Measurements from ENCODE around the gene FAM200B. TPM values are rescaled to one million over a fixed set of nuclear protein-coding genes. Genes with fewer than 3 reads are reported as not detected.

FAM200B gene
- total RNA-seq (ENCODE audit: low replicate concordance): 58.3 and 63.2 TPM in 2 replicates

DNA sequence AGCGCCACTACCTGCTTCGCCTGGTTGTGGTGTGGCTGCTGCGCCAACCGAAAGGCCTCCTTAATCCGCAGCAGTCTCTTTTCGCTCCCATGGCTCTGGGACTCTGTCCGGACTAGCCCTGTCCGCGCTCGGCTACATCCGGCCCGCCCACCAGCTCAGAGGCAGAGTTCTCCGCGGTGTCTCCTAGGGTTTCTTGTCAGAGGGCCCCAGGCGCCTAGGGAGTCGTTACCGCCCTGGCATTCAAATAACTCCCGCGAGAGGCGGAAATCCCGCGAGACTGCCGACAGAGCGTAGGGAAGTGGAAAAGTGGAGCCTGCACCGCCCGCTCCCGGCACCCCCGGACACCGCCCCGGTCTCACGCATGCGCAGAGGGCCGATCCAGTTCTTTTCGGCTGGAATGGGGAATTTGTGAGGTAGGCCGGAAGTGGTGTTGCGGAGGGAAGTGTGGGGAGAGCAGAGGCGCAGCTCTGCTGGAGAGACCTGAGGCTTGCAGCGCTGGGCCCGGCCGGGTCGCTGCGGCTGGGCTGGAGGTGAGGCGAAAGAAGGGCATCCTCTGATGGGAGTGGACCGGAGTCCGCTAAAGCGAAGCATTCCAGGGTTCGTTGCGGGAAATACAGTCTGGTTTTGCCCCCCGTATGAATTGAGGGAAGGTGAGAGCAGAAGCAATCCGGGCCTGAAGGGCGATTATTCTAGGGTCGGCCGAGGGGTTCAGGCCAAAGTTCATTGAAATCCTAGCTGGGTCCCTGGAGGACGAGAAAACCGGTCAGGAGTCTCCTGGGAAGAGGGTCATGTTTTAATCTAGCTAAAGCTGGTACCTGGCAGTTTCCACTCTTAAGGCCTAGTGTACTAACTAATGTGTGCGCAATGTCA, at the start of gene FAM200B:
FAM200B (plus strand) TSS at position 456 of the 870 bp plus-strand sequence. CDS start 5,151 bp downstream, outside the sequence.
- H2AFZ ChIP-seq (replicated peaks): peak within 1 kb of the TSS; percentile 31
- H3K27me3 Mint-ChIP-seq (ENCODE audit: insufficient read depth, low read depth): no peaks in the 10 kb centered on the region
- H3F3A ChIP-seq (ENCODE audit: low read depth): peaks cover 19% of the 10 kb centered on the region
- peaks cover 32% of the 10 kb centered on the region for H3K36me3 Mint-ChIP-seq
- H3K79me2 ChIP-seq (ENCODE audit: low read depth): peaks cover 86% of the 10 kb centered on the region
- H3K4me3 ChIP-seq: peak within 1 kb of the TSS; percentile 70
- peaks cover 7% of the 10 kb centered on the region for H3K9me3 Mint-ChIP-seq
- peak within 1 kb of the TSS; percentile 99 for H3K4me3 Mint-ChIP-seq
- DNase-seq (ENCODE audit: low spot score): peak; percentile 99
- peaks cover 37% of the 10 kb centered on the region for H3K4me1 ChIP-seq
- H3K9ac ChIP-seq: peak within 1 kb of the TSS; percentile 86
- no peaks in the 10 kb centered on the region for H3K36me3 ChIP-seq
- H3K4me2 ChIP-seq: peak within 1 kb of the TSS; percentile 92
- H3K27ac Mint-ChIP-seq: peak within 1 kb of the TSS; percentile 100
- H3K27ac ChIP-seq: peak within 1 kb of the TSS; percentile 97
- no peaks in the 10 kb centered on the region for H3K9me3 ChIP-seq (ENCODE audit: low read depth)
- H3K27me3 ChIP-seq: no peaks in the 10 kb centered on the region
- peaks cover 22% of the 10 kb centered on the region for H3K4me1 Mint-ChIP-seq
- no peaks in the 10 kb centered on the region for H4K20me1 ChIP-seq (ENCODE audit: low read depth)
- no peak for TF ChIP-seq EZH2 (IDR thresholded peaks at IDR 0.05)
- TF ChIP-seq, protein P1, sequence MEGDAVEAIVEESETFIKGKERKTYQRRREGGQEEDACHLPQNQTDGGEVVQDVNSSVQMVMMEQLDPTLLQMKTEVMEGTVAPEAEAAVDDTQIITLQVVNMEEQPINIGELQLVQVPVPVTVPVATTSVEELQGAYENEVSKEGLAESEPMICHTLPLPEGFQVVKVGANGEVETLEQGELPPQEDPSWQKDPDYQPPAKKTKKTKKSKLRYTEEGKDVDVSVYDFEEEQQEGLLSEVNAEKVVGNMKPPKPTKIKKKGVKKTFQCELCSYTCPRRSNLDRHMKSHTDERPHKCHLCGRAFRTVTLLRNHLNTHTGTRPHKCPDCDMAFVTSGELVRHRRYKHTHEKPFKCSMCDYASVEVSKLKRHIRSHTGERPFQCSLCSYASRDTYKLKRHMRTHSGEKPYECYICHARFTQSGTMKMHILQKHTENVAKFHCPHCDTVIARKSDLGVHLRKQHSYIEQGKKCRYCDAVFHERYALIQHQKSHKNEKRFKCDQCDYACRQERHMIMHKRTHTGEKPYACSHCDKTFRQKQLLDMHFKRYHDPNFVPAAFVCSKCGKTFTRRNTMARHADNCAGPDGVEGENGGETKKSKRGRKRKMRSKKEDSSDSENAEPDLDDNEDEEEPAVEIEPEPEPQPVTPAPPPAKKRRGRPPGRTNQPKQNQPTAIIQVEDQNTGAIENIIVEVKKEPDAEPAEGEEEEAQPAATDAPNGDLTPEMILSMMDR (IDR thresholded peaks at IDR 0.05): peak; percentile 27

DNA sequence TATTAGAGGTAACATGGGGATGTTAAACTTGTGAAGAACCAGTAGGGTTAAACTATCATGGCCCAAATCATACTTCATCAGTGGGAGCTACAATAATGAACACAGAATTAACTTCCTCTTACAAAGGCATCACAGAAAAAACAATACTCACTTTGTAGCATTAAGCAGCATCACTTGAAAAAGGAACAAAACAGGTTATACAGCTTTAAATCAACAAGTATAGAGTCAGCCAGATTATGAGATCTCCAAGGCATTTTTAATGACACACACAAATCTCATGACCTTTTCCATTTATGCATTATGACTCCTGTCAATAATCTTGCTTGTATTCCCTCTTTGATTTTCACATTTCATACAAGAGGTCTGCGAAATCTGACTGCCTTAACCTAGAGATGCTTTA, 44.8 kb upstream of the FAM200B start:
- no peak for DNase-seq (ENCODE audit: low spot score)
- Histone ChIP-seq H3K4me3 (no peak overlapping the region), H3K4me1 (no peaks in the 10 kb centered on the region), H3F3A (ENCODE audit: low read depth) (no peaks in the 10 kb centered on the region), H4K20me1 (ENCODE audit: low read depth) (no peaks in the 10 kb centered on the region), H3K27me3 (no peaks in the 10 kb centered on the region), H3K36me3 (peaks cover 19% of the 10 kb centered on the region), H3K9me3 (ENCODE audit: low read depth) (no peaks in the 10 kb centered on the region), H3K27ac (no peak overlapping the region), H3K79me2 (ENCODE audit: low read depth) (peaks cover 4% of the 10 kb centered on the region), H3K4me2 (no peak overlapping the region), H3K9ac (no peak overlapping the region), H2AFZ (replicated peaks) (no peak overlapping the region)
- H3K27me3 Mint-ChIP-seq (ENCODE audit: insufficient read depth, low read depth): no peaks in the 10 kb centered on the region
- no peaks in the 10 kb centered on the region for H3K4me1 Mint-ChIP-seq
- peaks cover 5% of the 10 kb centered on the region for H3K9me3 Mint-ChIP-seq
- no peak overlapping the region for H3K27ac Mint-ChIP-seq
- no peak overlapping the region for H3K4me3 Mint-ChIP-seq
- peaks cover 33% of the 10 kb centered on the region for H3K36me3 Mint-ChIP-seq
- TF ChIP-seq EZH2phosphoT487 (IDR thresholded peaks at IDR 0.05) (no peak), EZH2 (IDR thresholded peaks at IDR 0.05) (no peak)
- TF ChIP-seq, protein P1 (IDR thresholded peaks at IDR 0.05): no peak

- Histone ChIP-seq H3K9me3 (ENCODE audit: low read depth) (no peaks in the 10 kb centered on the region), H3F3A (ENCODE audit: low read depth) (no peaks in the 10 kb centered on the region), H3K4me3 (no peak overlapping the region), H3K27me3 (no peaks in the 10 kb centered on the region), H3K9ac (no peak overlapping the region), H3K4me1 (no peaks in the 10 kb centered on the region), H3K27ac (no peak overlapping the region), H3K4me2 (no peak overlapping the region), H3K36me3 (peaks cover 19% of the 10 kb centered on the region), H3K79me2 (ENCODE audit: low read depth) (peaks cover 19% of the 10 kb centered on the region), H2AFZ (replicated peaks) (no peak overlapping the region), H4K20me1 (ENCODE audit: low read depth) (no peaks in the 10 kb centered on the region)
- H3K36me3 Mint-ChIP-seq: peaks cover 23% of the 10 kb centered on the region
- H3K9me3 Mint-ChIP-seq: no peaks in the 10 kb centered on the region
- no peaks in the 10 kb centered on the region for H3K27me3 Mint-ChIP-seq (ENCODE audit: insufficient read depth, low read depth)
- H3K27ac Mint-ChIP-seq: no peak overlapping the region
- no peak for DNase-seq (ENCODE audit: low spot score)
- TF ChIP-seq EZH2 (IDR thresholded peaks at IDR 0.05): no peak
- H3K4me3 Mint-ChIP-seq: no peak overlapping the region
- H3K4me1 Mint-ChIP-seq: no peaks in the 10 kb centered on the region
Observed at GRCh38 chr4:15638418-15638817, 43.2 kb upstream of the FAM200B start.

DNA sequence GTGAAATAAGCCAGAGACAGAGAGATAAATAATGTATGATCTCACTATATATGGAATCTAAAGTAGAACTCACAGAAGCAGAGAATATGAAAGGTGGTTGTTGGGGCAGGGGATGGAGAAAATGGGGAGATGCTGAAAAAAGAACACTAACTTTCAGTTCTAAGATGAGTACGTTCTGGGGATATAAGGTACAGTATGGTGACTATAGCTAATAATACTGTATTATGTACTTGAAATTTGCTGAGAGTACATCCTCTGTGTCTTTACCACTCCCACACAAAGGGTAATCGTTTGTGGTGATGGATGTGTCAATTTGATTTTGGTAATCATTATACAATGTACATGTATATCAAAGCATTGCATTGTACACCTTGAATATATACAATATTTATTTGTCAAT, 33.0 kb upstream of the FAM200B start:
- Histone ChIP-seq H3K79me2 (ENCODE audit: low read depth) (peaks cover 100% of the 10 kb centered on the region), H3F3A (ENCODE audit: low read depth) (no peaks in the 10 kb centered on the region), H3K9me3 (ENCODE audit: low read depth) (no peaks in the 10 kb centered on the region), H4K20me1 (ENCODE audit: low read depth) (peaks cover 18% of the 10 kb centered on the region), H3K4me1 (peaks cover 18% of the 10 kb centered on the region), H3K4me2 (no peak overlapping the region), H3K27ac (no peak overlapping the region), H3K9ac (no peak overlapping the region), H2AFZ (replicated peaks) (no peak overlapping the region), H3K36me3 (no peaks in the 10 kb centered on the region), H3K4me3 (no peak overlapping the region), H3K27me3 (no peaks in the 10 kb centered on the region)
- H3K4me1 Mint-ChIP-seq: peaks cover 26% of the 10 kb centered on the region
- peaks cover 4% of the 10 kb centered on the region for H3K9me3 Mint-ChIP-seq
- no peak overlapping the region for H3K27ac Mint-ChIP-seq
- TF ChIP-seq, protein P1 (IDR thresholded peaks at IDR 0.05): no peak
- TF ChIP-seq EZH2phosphoT487 (IDR thresholded peaks at IDR 0.05): no peak
- TF ChIP-seq EZH2 (IDR thresholded peaks at IDR 0.05): no peak
- H3K27me3 Mint-ChIP-seq (ENCODE audit: insufficient read depth, low read depth): no peaks in the 10 kb centered on the region
- no peak overlapping the region for H3K4me3 Mint-ChIP-seq
- DNase-seq (ENCODE audit: low spot score): no peak
- H3K36me3 Mint-ChIP-seq: peaks cover 11% of the 10 kb centered on the region

All from neural progenitor cell (in vitro differentiated cells).